HFF-Myc (cell line): ENCODE data around the gene ARHGAP6.

Experiments used
- DNase-seq: peaks from one replicate; pipeline ENCODE4 v3.0.0-alpha.2; 2011; ENCODE audit warnings: low read depth; ENCODE audit errors: extremely low read depth
- H3K4me3 ChIP-seq: replicated peaks from 2 replicates; pipeline ENCODE4 v1.5.1; 2011; ENCODE audit warnings: low read depth, mild to moderate bottlenecking, control low read depth, low read length
- TF ChIP-seq, protein P1 (sequence below): IDR thresholded peaks from 2 replicates; pipeline ENCODE4 v1.5.1; 2012; ENCODE audit warnings: mild to moderate bottlenecking, low read depth, low read length, control low read depth; ENCODE audit errors: missing control alignments

Gene ARHGAP6

GRCh38 chrX:11159149-11159548 lies 506.6 kb downstream of the ARHGAP6 start:
- no peak for DNase-seq
- TF ChIP-seq, protein P1, sequence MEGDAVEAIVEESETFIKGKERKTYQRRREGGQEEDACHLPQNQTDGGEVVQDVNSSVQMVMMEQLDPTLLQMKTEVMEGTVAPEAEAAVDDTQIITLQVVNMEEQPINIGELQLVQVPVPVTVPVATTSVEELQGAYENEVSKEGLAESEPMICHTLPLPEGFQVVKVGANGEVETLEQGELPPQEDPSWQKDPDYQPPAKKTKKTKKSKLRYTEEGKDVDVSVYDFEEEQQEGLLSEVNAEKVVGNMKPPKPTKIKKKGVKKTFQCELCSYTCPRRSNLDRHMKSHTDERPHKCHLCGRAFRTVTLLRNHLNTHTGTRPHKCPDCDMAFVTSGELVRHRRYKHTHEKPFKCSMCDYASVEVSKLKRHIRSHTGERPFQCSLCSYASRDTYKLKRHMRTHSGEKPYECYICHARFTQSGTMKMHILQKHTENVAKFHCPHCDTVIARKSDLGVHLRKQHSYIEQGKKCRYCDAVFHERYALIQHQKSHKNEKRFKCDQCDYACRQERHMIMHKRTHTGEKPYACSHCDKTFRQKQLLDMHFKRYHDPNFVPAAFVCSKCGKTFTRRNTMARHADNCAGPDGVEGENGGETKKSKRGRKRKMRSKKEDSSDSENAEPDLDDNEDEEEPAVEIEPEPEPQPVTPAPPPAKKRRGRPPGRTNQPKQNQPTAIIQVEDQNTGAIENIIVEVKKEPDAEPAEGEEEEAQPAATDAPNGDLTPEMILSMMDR, result no peak
- no peak overlapping the region for H3K4me3 ChIP-seq

- H3K4me3 ChIP-seq, result no peak overlapping the region
- no peak for DNase-seq
- TF ChIP-seq, protein P1, result no peak
Measured at GRCh38 chrX:11151799-11152559, 513.7 kb downstream of the ARHGAP6 start.

GRCh38 chrX:11148401-11148800 lies 517.3 kb downstream of the ARHGAP6 start:
- H3K4me3 ChIP-seq, result no peak overlapping the region
- no peak for DNase-seq
- TF ChIP-seq, protein P1, result no peak

- no peak for DNase-seq
- TF ChIP-seq, protein P1, result no peak
- no peak overlapping the region for H3K4me3 ChIP-seq
Measured at GRCh38 chrX:11146411-11146810, 519.3 kb downstream of the ARHGAP6 start.

GRCh38 chrX:11143931-11144678 lies 521.6 kb downstream of the ARHGAP6 start:
- TF ChIP-seq, protein P1, result peak; percentile 41
- DNase-seq, result peak; percentile 55
- H3K4me3 ChIP-seq, result no peak overlapping the region

DNA sequence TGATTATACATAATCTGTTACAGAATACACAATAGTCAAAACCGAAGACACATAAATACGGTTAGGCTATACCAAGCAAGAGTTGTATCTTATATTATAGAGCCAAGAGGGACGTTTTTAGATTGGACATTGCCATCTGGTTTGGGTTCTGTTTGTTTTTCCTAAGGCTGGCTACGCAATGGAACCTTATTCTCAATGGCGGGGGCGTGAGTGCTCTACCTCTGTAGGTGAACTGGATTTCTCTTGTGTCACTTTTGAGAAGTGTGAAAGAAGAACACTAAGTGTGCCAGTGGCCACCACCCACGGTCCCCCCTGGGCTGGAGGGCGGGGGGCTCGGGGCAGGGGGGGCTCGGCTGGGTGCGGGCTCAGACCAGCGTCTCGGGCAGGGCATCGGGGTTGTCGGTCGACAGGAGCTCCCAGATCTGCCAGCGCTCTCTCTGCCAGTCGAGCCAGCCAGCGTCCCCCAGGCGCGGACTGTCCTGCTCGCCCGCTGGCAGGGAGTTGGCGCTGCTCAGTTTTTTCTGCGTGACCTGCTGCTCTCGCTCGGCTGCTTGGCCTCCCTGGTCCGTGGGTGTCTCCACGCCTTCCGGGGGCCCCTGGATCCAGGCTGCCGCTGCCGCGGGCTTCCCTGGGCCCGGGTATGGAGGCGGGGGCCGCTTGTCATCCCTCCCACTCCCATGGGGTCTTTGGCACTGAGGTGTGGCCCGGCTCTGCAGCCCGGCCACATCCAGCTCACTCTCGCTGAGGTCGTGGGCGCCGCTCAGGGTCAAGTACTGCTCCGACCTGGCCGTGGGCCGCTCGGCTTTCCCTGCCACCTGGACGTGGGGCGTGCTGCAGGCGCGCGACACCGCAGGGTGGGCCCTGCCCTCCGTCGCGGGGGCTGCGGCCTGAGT lies 527.0 kb downstream of the ARHGAP6 start:
- H3K4me3 ChIP-seq, result no peak overlapping the region
- TF ChIP-seq, protein P1, result no peak
- DNase-seq, result no peak
